ENCODE data around the gene GALNT13. TPM values are rescaled to one million over a fixed set of nuclear protein-coding genes. Genes with fewer than 3 reads are reported as not detected.

Gene GALNT13
- total and polyA plus RNA-seq, 10 of the 15 experiments (the other 5 are each of a cell fraction or from before 2014, with no cell fraction given): 0.04 TPM; not detected in 9

DNA sequence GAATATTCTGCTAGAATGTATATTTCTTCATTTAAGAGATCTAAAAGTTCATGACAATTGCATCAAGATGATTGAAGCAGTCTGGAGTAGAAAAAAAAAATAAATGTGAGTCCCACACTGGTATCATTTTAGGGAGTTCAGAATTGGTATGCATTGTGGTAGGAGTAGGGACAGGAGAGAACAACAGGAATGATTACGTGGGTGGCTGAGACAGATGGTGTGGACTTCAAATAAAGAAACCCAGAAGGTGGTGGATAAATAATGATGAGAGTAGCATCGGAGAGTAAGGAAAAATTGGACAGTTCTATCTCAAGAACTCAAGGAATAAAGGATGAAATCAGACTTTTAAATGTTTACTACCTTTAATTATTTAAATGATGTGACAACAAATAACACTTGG, 289.6 kb downstream of the GALNT13 start:
- ATAC-seq (no peak), FAIRE-seq (no peak), DNase-seq (ENCODE audit: low read depth, low spot score) (no peak)
- intact Hi-C loops (cut with micrococcal nuclease; ENCODE audit: unreplicated experiment) (no loop called here), in situ Hi-C loops (cut with MboI) (no loop called here)
- 31% methylated on average over 2 of the region's 2 CpGs for WGBS (ENCODE audit: insufficient coverage, insufficient replicate concordance, low lambda C conversion rate, missing lambda C conversion rate)
- Histone ChIP-seq H3K27me3 (replicated peaks in 1 of 2; ENCODE audit: control insufficient read depth in 2 of 2, insufficient read depth in 2 of 2, low read length in 1 of 2) (no peaks in the 10 kb centered on the region), H2AFZ (ENCODE audit: control insufficient read depth, low read depth, low read length) (no peak overlapping the region), H3K36me3 (ENCODE audit: control insufficient read depth in 2 of 2, insufficient read depth in 2 of 2, low read length in 1 of 2) (no peaks in the 10 kb centered on the region), H3K9me3 (replicated peaks; ENCODE audit: control insufficient read depth, insufficient read depth, low read length) (no peaks in the 10 kb centered on the region), H4K20me1 (ENCODE audit: control insufficient read depth, insufficient read depth) (no peaks in the 10 kb centered on the region), H3K4me3 (no peak overlapping the region), H3K27ac (ENCODE audit: control insufficient read depth, insufficient read depth) (no peak overlapping the region), H3K4me1 (ENCODE audit: control insufficient read depth, insufficient read depth, low read length) (no peaks in the 10 kb centered on the region), H3K4me2 (ENCODE audit: control insufficient read depth, insufficient read depth) (no peak overlapping the region), H3K9ac (ENCODE audit: control insufficient read depth, insufficient read depth, low read length) (no peak overlapping the region), H3K79me2 (ENCODE audit: control insufficient read depth, insufficient read depth, low read length) (no peaks in the 10 kb centered on the region)
- BruUV-seq (replicated peaks): no TSS peak
- TF ChIP-seq CBX3 (IDR thresholded peaks at IDR 0.05; ENCODE audit: borderline replicate concordance, low read depth) (no peak), SMARCA5 (IDR thresholded peaks at IDR 0.05) (no peak), NBN (IDR thresholded peaks at IDR 0.05) (no peak), POLR2A (IDR thresholded peaks at IDR 0.05; ENCODE audit: low read depth, low read length) (no peak), EP300 (IDR thresholded peaks at IDR 0.05; ENCODE audit: borderline replicate concordance in 1 of 2, control insufficient read depth in 1 of 2, low read depth in 2 of 2, low read length in 2 of 2) (no peak)
- RAD21 ChIA-PET (ENCODE audit: unreplicated experiment): no interaction called here
- SMC1A ChIA-PET (ENCODE audit: uncharacterized antibody, unreplicated experiment): no interaction called here
- CTCF ChIA-PET: no interaction called here
- POLR2A ChIA-PET: no interaction called here

DNA sequence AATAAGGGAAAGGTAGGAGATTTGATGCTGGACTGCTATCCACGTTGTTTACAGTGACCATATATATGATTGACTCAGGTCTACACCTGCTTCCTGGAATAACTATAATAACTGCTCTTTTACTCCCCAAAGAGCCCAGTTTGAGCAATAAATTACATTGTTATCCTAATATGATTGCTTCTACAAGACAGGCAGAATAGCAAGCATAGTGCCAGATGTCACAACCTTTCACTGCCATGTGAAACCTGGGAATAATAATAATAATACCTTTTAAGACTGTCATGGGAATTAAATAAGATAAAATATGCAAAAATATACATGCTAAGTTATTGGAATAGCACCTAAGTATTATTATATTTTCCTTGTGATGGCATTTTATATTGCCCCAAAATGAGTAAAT, 298.7 kb downstream of the GALNT13 start:
- ATAC-seq (no peak), DNase-seq (ENCODE audit: low read depth, low spot score) (no peak), FAIRE-seq (no peak)
- H3K4me1 ChIP-seq (ENCODE audit: control insufficient read depth, insufficient read depth, low read length): no peaks in the 10 kb centered on the region
- H3K27ac ChIP-seq (ENCODE audit: control insufficient read depth, insufficient read depth): no peak overlapping the region
- ChIA-PET POLR2A (no interaction called here), CTCF (no interaction called here), RAD21 (ENCODE audit: unreplicated experiment) (no interaction called here), SMC1A (ENCODE audit: uncharacterized antibody, unreplicated experiment) (interaction anchor here (1.2 kb wide), 1 partner anchor 16 kb away, joined by 4 read pairs; no protein-coding TSS in a partner anchor)
- no peaks in the 10 kb centered on the region for H3K27me3 ChIP-seq (replicated peaks in 1 of 2; ENCODE audit: control insufficient read depth in 2 of 2, insufficient read depth in 2 of 2, low read length in 1 of 2)
- in situ Hi-C loops (cut with MboI) (no loop called here), intact Hi-C loops (cut with micrococcal nuclease; ENCODE audit: unreplicated experiment) (no loop called here)
- H3K9ac ChIP-seq (ENCODE audit: control insufficient read depth, insufficient read depth, low read length): no peak overlapping the region
- H3K79me2 ChIP-seq (ENCODE audit: control insufficient read depth, insufficient read depth, low read length): no peaks in the 10 kb centered on the region
- H2AFZ ChIP-seq (ENCODE audit: control insufficient read depth, low read depth, low read length): no peak overlapping the region
- H3K4me3 ChIP-seq: no peak overlapping the region
- no peaks in the 10 kb centered on the region for H3K9me3 ChIP-seq (replicated peaks; ENCODE audit: control insufficient read depth, insufficient read depth, low read length)
- no TSS peak for BruUV-seq (replicated peaks)
- no peaks in the 10 kb centered on the region for H4K20me1 ChIP-seq (ENCODE audit: control insufficient read depth, insufficient read depth)
- no peak overlapping the region for H3K4me2 ChIP-seq (ENCODE audit: control insufficient read depth, insufficient read depth)
- 0% methylated on average over 1 of the region's 1 CpG for WGBS (ENCODE audit: insufficient coverage, insufficient replicate concordance, low lambda C conversion rate, missing lambda C conversion rate)
- no peaks in the 10 kb centered on the region for H3K36me3 ChIP-seq (ENCODE audit: control insufficient read depth in 2 of 2, insufficient read depth in 2 of 2, low read length in 1 of 2)
- TF ChIP-seq SRF (IDR thresholded peaks at IDR 0.05; ENCODE audit: low read depth in 2 of 2, low read length in 2 of 2) (no peak), POLR2AphosphoS5 (IDR thresholded peaks at IDR 0.05; ENCODE audit: low read length) (no peak), RAD21 (IDR thresholded peaks at IDR 0.05; ENCODE audit: insufficient read depth, low read depth, low read length) (no peak), SUPT20H (IDR thresholded peaks at IDR 0.05; ENCODE audit: borderline replicate concordance, control insufficient read depth, low read depth, low read length) (no peak), SP1 (IDR thresholded peaks at IDR 0.05; ENCODE audit: low read depth, low read length) (no peak), TARDBP (IDR thresholded peaks at IDR 0.05; ENCODE audit: borderline replicate concordance) (no peak), MEF2B (IDR thresholded peaks at IDR 0.05; ENCODE audit: partially characterized antibody, poor library complexity, severe bottlenecking) (no peak), ZNF24 (IDR thresholded peaks at IDR 0.05) (no peak)
- TF ChIP-seq, protein P1, sequence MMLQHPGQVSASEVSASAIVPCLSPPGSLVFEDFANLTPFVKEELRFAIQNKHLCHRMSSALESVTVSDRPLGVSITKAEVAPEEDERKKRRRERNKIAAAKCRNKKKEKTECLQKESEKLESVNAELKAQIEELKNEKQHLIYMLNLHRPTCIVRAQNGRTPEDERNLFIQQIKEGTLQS (IDR thresholded peaks at IDR 0.05; ENCODE audit: borderline replicate concordance, extremely low read depth, low read depth, low read length): no peak
- TF ChIP-seq, protein P2, sequence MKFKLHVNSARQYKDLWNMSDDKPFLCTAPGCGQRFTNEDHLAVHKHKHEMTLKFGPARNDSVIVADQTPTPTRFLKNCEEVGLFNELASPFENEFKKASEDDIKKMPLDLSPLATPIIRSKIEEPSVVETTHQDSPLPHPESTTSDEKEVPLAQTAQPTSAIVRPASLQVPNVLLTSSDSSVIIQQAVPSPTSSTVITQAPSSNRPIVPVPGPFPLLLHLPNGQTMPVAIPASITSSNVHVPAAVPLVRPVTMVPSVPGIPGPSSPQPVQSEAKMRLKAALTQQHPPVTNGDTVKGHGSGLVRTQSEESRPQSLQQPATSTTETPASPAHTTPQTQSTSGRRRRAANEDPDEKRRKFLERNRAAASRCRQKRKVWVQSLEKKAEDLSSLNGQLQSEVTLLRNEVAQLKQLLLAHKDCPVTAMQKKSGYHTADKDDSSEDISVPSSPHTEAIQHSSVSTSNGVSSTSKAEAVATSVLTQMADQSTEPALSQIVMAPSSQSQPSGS (IDR thresholded peaks at IDR 0.05; ENCODE audit: low read length): no peak
- TF ChIP-seq, protein P3, sequence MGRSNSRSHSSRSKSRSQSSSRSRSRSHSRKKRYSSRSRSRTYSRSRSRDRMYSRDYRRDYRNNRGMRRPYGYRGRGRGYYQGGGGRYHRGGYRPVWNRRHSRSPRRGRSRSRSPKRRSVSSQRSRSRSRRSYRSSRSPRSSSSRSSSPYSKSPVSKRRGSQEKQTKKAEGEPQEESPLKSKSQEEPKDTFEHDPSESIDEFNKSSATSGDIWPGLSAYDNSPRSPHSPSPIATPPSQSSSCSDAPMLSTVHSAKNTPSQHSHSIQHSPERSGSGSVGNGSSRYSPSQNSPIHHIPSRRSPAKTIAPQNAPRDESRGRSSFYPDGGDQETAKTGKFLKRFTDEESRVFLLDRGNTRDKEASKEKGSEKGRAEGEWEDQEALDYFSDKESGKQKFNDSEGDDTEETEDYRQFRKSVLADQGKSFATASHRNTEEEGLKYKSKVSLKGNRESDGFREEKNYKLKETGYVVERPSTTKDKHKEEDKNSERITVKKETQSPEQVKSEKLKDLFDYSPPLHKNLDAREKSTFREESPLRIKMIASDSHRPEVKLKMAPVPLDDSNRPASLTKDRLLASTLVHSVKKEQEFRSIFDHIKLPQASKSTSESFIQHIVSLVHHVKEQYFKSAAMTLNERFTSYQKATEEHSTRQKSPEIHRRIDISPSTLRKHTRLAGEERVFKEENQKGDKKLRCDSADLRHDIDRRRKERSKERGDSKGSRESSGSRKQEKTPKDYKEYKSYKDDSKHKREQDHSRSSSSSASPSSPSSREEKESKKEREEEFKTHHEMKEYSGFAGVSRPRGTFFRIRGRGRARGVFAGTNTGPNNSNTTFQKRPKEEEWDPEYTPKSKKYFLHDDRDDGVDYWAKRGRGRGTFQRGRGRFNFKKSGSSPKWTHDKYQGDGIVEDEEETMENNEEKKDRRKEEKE (IDR thresholded peaks at IDR 0.05): no peak

Data from GM12878 (cell line).